ENCODE results near the gene PAQR8. TPM values are rescaled to one million over a fixed set of nuclear protein-coding genes. Genes with fewer than 3 reads are reported as not detected.

Gene PAQR8
- total RNA-seq, 1 experiment from 2014 or later: 3.6 TPM

DNA sequence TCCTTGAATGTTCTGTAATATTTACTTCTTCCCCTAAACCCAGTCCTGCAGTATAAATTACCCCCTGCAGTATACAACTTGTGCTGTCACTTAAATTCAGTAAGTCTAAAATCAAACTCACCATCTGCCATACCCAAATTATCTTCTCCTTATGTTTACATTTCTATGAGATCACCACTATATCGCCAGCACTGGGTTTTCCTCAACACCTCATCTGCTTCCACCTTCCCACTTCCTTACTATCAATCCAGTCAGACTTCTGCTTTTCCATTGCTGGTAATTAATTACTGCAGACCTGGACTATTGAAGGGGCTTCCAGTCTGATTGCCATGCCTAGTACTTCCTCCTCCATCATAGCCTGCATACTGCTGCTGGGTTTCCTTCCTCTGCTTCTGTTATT lies 73.4 kb downstream of the PAQR8 start:
- no peak for DNase-seq (ENCODE audit: low read depth, low spot score)
- no peaks in the 10 kb centered on the region for H3K27me3 ChIP-seq (ENCODE audit: control insufficient read depth, insufficient read depth, low read length)
- in situ Hi-C loops (cut with HindIII; ENCODE audit: low pct_unique_long_range_greater_than_20kb, low sequenced_read_pairs) (no loop called here), intact Hi-C loops (cut with micrococcal nuclease; ENCODE audit: unreplicated experiment) (no loop called here)
- TF ChIP-seq POLR2AphosphoS5 (IDR thresholded peaks at IDR 0.05; ENCODE audit: low read depth, low read length) (no peak), CTCF (IDR thresholded peaks at IDR 0.05) (no peak), TCF7L2 (IDR thresholded peaks at IDR 0.05; ENCODE audit: low read depth, low read length) (no peak), SIN3A (IDR thresholded peaks at IDR 0.05; ENCODE audit: borderline replicate concordance, insufficient read depth, low read depth, low read length) (no peak), REST (IDR thresholded peaks at IDR 0.05; ENCODE audit: insufficient read depth in 1 of 2, low read depth in 2 of 2, low read length in 1 of 2) (no peak)
- ATAC-seq: no peak
- ChIA-PET CTCF (no interaction called here), POLR2A (no interaction called here)
- no peaks in the 10 kb centered on the region for H3K4me1 ChIP-seq (ENCODE audit: control insufficient read depth, insufficient read depth, low read length)
- no peak overlapping the region for H3K27ac ChIP-seq (ENCODE audit: low read length)
- no peaks in the 10 kb centered on the region for H3K9me3 ChIP-seq (ENCODE audit: control insufficient read depth, insufficient read depth, low read depth, low read length)
- no peaks in the 10 kb centered on the region; the same call in 1 of the 2 replicates for H3K36me3 ChIP-seq (ENCODE audit: control insufficient read depth, insufficient read depth, low read length)
- no TSS peak for BruUV-seq (replicated peaks)
- H3K4me3 ChIP-seq (ENCODE audit: low read depth in 2 of 2, low read length in 2 of 2): no peak overlapping the region

DNA sequence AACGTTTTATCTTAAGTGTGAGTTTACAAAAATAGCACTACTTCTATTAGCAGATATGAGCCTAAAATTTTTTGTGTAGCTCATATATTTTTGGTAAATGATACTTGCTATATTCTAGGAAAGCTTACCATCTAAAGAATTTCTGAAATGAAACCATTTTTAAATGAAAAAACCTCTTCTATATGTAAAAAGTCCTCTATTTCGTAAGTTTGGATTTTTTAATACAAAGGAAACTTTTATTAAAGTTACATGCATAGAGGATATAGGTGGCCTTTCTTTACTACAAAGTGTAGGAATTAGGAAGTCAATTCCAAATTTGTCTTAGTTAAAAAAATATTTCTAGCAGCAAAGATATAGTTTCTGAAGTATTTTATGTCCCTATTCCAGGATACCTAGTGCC lies 77.0 kb downstream of the PAQR8 start:
- Histone ChIP-seq H3K27me3 (ENCODE audit: control insufficient read depth, insufficient read depth, low read length) (no peaks in the 10 kb centered on the region), H3K9me3 (ENCODE audit: control insufficient read depth, insufficient read depth, low read depth, low read length) (no peaks in the 10 kb centered on the region), H3K36me3 (ENCODE audit: control insufficient read depth, insufficient read depth, low read length) (no peaks in the 10 kb centered on the region; the same call in 1 of the 2 replicates), H3K4me3 (ENCODE audit: low read depth in 2 of 2, low read length in 2 of 2) (no peak overlapping the region), H3K4me1 (ENCODE audit: control insufficient read depth, insufficient read depth, low read length) (no peaks in the 10 kb centered on the region), H3K27ac (ENCODE audit: low read length) (no peak overlapping the region)
- DNase-seq (ENCODE audit: low read depth, low spot score) (no peak), ATAC-seq (no peak)
- ChIA-PET POLR2A (no interaction called here), CTCF (no interaction called here)
- TF ChIP-seq POLR2AphosphoS5 (IDR thresholded peaks at IDR 0.05; ENCODE audit: low read depth, low read length) (no peak), CTCF (IDR thresholded peaks at IDR 0.05) (no peak), SIN3A (IDR thresholded peaks at IDR 0.05; ENCODE audit: borderline replicate concordance, insufficient read depth, low read depth, low read length) (no peak), TCF7L2 (IDR thresholded peaks at IDR 0.05; ENCODE audit: low read depth, low read length) (no peak), REST (IDR thresholded peaks at IDR 0.05; ENCODE audit: insufficient read depth in 1 of 2, low read depth in 2 of 2, low read length in 1 of 2) (no peak)
- intact Hi-C loops (cut with micrococcal nuclease; ENCODE audit: unreplicated experiment) (no loop called here), in situ Hi-C loops (cut with HindIII; ENCODE audit: low pct_unique_long_range_greater_than_20kb, low sequenced_read_pairs) (no loop called here)
- BruUV-seq (replicated peaks): no TSS peak

All from Panc1 (cell line).